NT2/D1 (cell line): Measurements from ENCODE around the gene LTBP2.
"Not testable (repeated sequence)": the region's sequence is repeated elsewhere in the genome, so short reads cannot be mapped to it uniquely, and the experiment has no call there.

Experiments
- DNase-seq: peaks from one replicate; pipeline ENCODE4 v3.0.0-alpha.2; 2011; ENCODE audit warnings: low read depth, low spot score
- H3K27me3 ChIP-seq: 2 replicates; pipeline ENCODE4 v1.6.0; 2011; ENCODE audit warnings: mild to moderate bottlenecking; ENCODE audit not compliant: insufficient read length, insufficient read depth
- H3K36me3 ChIP-seq: 2 replicates; pipeline ENCODE4 v1.6.1; 2011; ENCODE audit warnings: mild to moderate bottlenecking, low read length, mixed read lengths; ENCODE audit not compliant: insufficient read depth, insufficient read length
- H3K4me1 ChIP-seq: 2 replicates; pipeline ENCODE4 v1.5.1; 2011; ENCODE audit not compliant: insufficient read depth, insufficient read length
- H3K4me3 ChIP-seq: 2 replicates; pipeline ENCODE4 v1.5.1; 2011; ENCODE audit warnings: low read depth; ENCODE audit not compliant: insufficient read length
- H3K9ac ChIP-seq: 2 replicates; pipeline ENCODE4 v1.6.0; 2011; ENCODE audit warnings: low read depth; ENCODE audit not compliant: insufficient read length
- H3K9me3 ChIP-seq: 2 replicates; pipeline ENCODE4 v1.5.1; 2011; ENCODE audit warnings: mild to moderate bottlenecking, low read length; ENCODE audit not compliant: insufficient read depth
- SUZ12 ChIP-seq: IDR thresholded peaks from 2 replicates; pipeline ENCODE4 v1.6.1; 2011; ENCODE audit not compliant: insufficient read length, insufficient read depth; ENCODE audit errors: extremely low read depth
- YY1 ChIP-seq: IDR thresholded peaks from 2 replicates; pipeline ENCODE4 v1.6.1; 2011; ENCODE audit not compliant: insufficient read length, insufficient read depth
- ZNF274 ChIP-seq: IDR thresholded peaks from 2 replicates; pipeline ENCODE4 v1.6.1; 2011; ENCODE audit warnings: mild to moderate bottlenecking, low read depth, low read length

Gene LTBP2

DNA sequence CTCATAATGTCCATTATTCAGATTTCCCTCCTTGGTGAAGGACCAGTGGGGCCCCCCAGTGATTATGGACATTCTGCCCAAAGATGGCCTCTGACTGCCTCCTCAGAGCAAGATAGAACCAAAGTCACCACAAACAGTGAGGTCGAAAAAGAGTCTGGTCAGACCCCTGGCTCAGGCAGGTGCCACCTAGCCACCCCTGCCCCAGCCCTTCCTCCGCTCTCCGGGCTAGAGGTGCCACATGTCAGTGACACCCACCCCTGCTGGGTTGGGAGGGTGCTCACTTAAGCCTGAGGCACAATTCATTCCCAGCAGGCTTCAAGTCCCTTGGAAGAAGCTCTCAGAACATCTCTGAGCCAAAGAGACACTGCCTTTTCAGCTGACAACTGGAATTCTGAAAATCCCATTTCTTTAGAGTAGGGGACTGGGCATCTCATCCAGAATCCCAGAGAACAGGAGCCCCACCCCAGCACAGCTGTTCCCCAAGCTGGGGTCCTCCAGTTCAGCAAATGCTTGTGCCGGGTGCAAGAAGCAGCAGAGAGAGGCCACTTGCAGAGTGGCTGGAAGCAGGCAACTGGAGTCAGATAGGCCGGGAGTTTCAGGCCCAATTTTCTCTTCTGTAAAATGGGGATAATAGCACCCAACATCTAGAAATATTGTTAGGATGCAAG is 68.1 kb downstream of the LTBP2 start:
- Histone ChIP-seq H3K9ac (no peak overlapping the region), H3K9me3 (no peaks in the 10 kb centered on the region), H3K27me3 (no peaks in the 10 kb centered on the region), H3K4me3 (no peak overlapping the region), H3K36me3 (no peaks in the 10 kb centered on the region), H3K4me1 (no peaks in the 10 kb centered on the region)
- TF ChIP-seq ZNF274: no peak
- no peak for TF ChIP-seq SUZ12
- no peak for TF ChIP-seq YY1
- DNase-seq: no peak

DNA sequence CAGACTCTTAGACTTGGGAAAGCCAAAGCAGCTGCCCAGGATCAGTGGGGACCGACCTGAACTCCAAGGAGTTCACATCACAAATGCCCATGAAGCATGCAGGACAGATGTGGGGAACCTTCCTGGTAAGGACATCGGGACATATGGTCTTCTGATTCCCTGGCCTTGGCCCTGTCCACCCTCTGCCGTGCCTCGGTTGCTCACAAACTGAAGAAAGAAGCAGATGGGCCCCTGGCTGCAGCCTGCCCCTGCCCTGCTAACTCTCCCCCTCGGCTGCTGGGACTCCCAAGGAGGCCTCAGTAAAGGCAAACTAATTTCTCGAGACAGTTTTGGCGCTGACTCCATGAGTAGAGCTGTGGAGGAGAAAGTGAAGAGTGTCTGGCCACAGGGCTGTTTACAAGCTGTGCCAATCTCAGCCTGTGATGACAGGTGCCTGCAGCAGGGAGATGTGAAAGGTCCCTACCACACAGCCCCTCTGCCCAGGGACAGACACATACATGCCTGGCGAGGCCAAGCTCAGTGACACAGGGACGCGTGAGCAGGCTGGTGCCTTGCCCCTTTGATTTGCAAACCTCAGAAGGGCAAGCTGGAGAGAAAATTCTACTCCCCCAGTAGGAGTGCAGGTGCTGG is 69.9 kb downstream of the LTBP2 start:
- DNase-seq: no peak
- Histone ChIP-seq H3K4me1 (no peaks in the 10 kb centered on the region), H3K27me3 (no peaks in the 10 kb centered on the region), H3K9ac (no peak overlapping the region), H3K4me3 (no peak overlapping the region), H3K36me3 (no peaks in the 10 kb centered on the region), H3K9me3 (no peaks in the 10 kb centered on the region)
- TF ChIP-seq ZNF274 (no peak), SUZ12 (no peak), YY1 (no peak)

DNA sequence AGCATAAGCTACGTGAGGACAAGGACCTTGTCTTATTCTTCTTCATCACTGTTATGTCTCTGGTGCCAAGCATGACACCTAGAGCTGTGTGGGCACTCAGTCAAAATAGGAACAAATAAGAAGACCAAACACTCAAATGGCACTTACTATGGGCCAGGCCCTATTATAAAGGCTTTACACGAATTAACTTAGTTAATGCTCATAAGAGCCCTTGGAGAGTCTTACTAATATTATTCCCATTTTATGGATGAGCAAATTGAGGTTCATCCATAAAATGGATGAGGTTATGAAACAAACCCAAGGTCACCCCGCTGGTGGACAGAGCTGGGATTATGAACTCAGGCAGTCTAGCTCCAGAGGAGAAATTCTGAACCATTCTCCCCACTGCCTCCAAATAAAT is 70.8 kb downstream of the LTBP2 start:
- no peak overlapping the region for H3K9ac ChIP-seq
- TF ChIP-seq ZNF274 (no peak), YY1 (no peak), SUZ12 (no peak)
- H3K9me3 ChIP-seq: no peaks in the 10 kb centered on the region
- no peaks in the 10 kb centered on the region for H3K27me3 ChIP-seq
- H3K4me1 ChIP-seq: no peaks in the 10 kb centered on the region
- no peak overlapping the region for H3K4me3 ChIP-seq
- DNase-seq: no peak
- H3K36me3 ChIP-seq: no peaks in the 10 kb centered on the region

DNA sequence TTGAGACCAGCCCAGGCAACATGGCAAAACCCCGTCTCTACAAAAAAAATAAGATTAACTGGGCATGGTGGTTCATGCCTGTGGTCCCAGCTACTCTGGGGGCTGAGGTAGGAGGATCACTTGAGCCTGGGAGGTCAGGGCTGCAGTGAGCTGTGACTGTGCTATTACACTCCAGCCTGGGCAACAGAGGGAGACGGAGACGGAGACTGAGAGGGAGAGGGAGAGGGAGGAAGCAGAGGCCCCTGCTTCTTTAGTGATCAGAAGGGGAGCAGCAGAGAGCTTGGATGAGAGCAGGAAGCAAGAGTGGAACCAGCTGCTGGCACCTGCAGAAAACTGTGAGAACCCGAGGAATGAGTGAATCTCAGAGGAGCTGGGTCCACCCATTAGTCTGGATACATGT is 72.5 kb downstream of the LTBP2 start:
- no peaks in the 10 kb centered on the region for H3K9me3 ChIP-seq
- no peaks in the 10 kb centered on the region for H3K27me3 ChIP-seq
- no peaks in the 10 kb centered on the region for H3K36me3 ChIP-seq
- H3K4me3 ChIP-seq: no peak overlapping the region
- no peak for DNase-seq
- H3K4me1 ChIP-seq: no peaks in the 10 kb centered on the region
- no peak overlapping the region for H3K9ac ChIP-seq
- no peak for TF ChIP-seq SUZ12
- TF ChIP-seq YY1: no peak
- TF ChIP-seq ZNF274: no peak

DNA sequence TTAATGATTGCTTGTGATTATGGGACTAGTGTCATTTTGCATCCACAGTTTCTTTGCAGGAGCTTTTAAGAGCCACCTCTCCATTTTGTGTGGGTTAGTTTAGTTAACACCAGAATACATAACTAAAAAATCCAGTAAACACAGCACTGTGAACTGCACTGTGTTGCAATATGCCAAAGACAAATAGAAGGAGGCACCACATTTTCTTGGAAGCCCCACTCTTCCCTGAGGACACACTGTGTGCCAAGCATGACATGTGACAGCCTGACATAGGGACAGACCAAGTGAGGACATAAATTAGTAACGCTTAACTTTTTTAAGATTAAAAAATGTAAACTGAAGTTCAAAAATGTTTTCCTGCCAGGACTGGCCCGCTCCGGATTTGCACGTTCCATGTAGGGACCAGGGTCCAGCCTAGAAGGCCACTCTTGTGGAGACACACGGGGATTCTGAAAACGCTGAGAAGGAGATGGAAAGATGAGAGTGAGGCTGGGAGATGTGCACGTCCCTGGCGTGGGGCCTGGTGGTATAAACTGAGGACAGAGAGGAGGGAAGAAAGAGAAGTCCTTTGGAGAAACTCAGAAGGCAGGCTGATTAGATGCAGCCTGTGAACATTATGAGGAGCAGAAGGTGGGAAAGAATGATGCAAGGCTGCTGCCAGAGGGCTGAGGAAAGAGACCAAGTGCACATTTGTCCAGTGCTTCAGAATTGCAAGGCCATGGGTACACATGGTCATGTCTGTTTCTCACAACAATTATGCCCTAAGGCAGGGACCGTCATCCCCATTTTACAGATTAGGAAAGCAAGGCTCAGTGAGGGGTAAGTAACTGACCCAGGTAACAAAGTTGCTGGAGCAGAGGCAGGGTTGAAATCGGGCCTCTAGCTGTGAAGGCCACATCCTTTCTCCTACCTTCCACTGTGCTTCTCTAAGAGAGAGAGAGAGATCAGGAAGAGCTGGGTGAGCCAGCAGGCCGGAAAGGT is 73.3 kb downstream of the LTBP2 start:
- no peak for DNase-seq
- Histone ChIP-seq H3K9ac (no peak overlapping the region), H3K27me3 (no peaks in the 10 kb centered on the region), H3K9me3 (no peaks in the 10 kb centered on the region), H3K4me3 (no peak overlapping the region), H3K4me1 (no peaks in the 10 kb centered on the region), H3K36me3 (no peaks in the 10 kb centered on the region)
- TF ChIP-seq YY1 (no peak), SUZ12 (no peak), ZNF274 (no peak)

DNA sequence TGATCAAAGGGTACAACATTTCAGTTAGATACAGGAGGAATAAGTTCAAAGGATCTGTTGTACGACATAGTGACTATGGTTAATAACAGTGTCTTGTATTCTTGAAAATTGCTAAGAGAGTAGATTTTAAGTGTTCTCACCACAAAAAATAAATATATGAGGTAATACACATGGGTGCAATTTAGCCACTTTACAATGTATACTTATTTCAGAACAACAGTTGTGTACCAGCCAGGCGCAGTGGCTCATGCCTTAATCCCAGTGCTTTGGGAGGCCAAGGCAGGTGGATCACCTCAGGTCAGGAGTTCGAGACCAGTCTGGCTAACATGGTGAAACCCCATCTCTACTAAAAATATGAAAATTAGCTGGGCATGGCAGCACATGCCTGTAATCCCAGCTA is 75.7 kb downstream of the LTBP2 start:
- not testable (repeated sequence) for H3K4me1 ChIP-seq, H3K9ac ChIP-seq, H3K36me3 ChIP-seq, H3K9me3 ChIP-seq, DNase-seq, H3K4me3 ChIP-seq, H3K27me3 ChIP-seq

DNA sequence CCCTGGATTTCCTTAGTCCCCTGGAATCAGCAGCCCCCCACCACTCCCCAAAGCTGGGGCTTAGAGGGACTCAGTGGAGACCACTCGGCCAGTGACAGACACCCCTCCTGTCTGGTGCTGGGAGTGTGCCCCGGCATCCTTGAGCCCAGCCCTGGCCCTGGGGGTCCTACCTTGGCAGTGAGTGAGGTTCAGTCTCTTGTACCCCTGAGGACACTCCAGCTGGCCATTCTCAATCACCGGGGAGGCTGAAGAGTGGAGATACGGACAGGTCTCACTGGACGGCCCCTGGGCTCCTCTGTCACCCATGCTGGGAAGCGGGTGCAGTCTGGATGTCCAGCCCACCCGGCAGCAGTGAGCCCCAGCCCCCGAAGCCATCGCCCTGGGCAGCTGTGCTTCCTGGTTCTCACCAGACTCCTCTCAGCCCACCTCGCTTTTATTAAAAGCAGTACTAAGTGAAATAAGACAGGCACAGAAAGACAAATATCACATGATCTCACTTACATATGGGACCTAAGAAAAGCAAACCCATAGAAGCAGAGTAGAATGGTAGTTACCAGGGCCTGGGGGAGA is 76.2 kb downstream of the LTBP2 start:
- no peaks in the 10 kb centered on the region for H3K27me3 ChIP-seq
- no peaks in the 10 kb centered on the region for H3K9me3 ChIP-seq
- TF ChIP-seq ZNF274 (no peak), YY1 (no peak), SUZ12 (no peak)
- H3K9ac ChIP-seq: no peak overlapping the region
- DNase-seq: no peak
- H3K4me3 ChIP-seq: no peak overlapping the region
- H3K36me3 ChIP-seq: no peaks in the 10 kb centered on the region
- H3K4me1 ChIP-seq: no peaks in the 10 kb centered on the region
